Measurements from ENCODE around the gene KIAA1549. TPM values are rescaled to one million over a fixed set of nuclear protein-coding genes. Genes with fewer than 3 reads are reported as not detected.
"Not testable (repeated sequence)": the region's sequence is repeated elsewhere in the genome, so short reads cannot be mapped to it uniquely, and the experiment has no call there.

The KIAA1549 gene
- total and polyA plus RNA-seq, 8 donors = 0.15 to 7.8 (median 1.4) TPM

GRCh38 chr7:138797715-138798320, 183.4 kb downstream of the KIAA1549 start, which contains the start of the genes ATP6V0A4 and TMEM213:
Gene ATP6V0A4, minus strand, starts transcription at chr7:138798196. Its CDS starts 26,949 bp downstream, at chr7:138771247.
Gene TMEM213, plus strand, starts transcription at chr7:138797994. Its CDS starts 111 bp downstream, at chr7:138798105.
- DNase-seq = peak; percentile 27 to 50
- H3K4me3 ChIP-seq = no peak within 1 kb of the TSS
- no peak for TF ChIP-seq POLR2AphosphoS5 (IDR thresholded peaks at IDR 0.05)
- no peak for TF ChIP-seq POLR2A (IDR thresholded peaks at IDR 0.05)
- no peak for TF ChIP-seq EP300 (IDR thresholded peaks at IDR 0.05)
- TF ChIP-seq, protein P1, sequence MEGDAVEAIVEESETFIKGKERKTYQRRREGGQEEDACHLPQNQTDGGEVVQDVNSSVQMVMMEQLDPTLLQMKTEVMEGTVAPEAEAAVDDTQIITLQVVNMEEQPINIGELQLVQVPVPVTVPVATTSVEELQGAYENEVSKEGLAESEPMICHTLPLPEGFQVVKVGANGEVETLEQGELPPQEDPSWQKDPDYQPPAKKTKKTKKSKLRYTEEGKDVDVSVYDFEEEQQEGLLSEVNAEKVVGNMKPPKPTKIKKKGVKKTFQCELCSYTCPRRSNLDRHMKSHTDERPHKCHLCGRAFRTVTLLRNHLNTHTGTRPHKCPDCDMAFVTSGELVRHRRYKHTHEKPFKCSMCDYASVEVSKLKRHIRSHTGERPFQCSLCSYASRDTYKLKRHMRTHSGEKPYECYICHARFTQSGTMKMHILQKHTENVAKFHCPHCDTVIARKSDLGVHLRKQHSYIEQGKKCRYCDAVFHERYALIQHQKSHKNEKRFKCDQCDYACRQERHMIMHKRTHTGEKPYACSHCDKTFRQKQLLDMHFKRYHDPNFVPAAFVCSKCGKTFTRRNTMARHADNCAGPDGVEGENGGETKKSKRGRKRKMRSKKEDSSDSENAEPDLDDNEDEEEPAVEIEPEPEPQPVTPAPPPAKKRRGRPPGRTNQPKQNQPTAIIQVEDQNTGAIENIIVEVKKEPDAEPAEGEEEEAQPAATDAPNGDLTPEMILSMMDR (IDR thresholded peaks at IDR 0.05) = no peak
- H3K4me1 ChIP-seq = no peaks in the 10 kb centered on the region
- no peaks in the 10 kb centered on the region for H3K9me3 ChIP-seq
- WGBS, 5 donors = 17 to 28% (median 24%) methylated on average over 6 to 14 of the region's 14 CpGs
- no peaks in the 10 kb centered on the region for H3K36me3 ChIP-seq
- intact Hi-C loops (cut with DNase I; ENCODE audit: low total_unique reads) = no loop called here
- peaks cover 0 to 15% (median 0%) of the 10 kb centered on the region in 3 donors for H3K27me3 ChIP-seq
- H3K27ac ChIP-seq = no peak within 1 kb of the TSS

GRCh38 chr7:138797046-138797445, 184.1 kb downstream of the KIAA1549 start:
- H3K4me3 ChIP-seq; intact Hi-C loops (cut with DNase I; ENCODE audit: low total_unique reads); H3K36me3 ChIP-seq; DNase-seq; H3K9me3 ChIP-seq; H3K27ac ChIP-seq; H3K4me1 ChIP-seq: not testable (repeated sequence)
- 66 to 94% (median 81%) methylated on average over 4 of the region's 4 CpGs for WGBS, 5 donors
- peaks cover 0 to 15% (median 0%) of the 10 kb centered on the region in 3 donors for H3K27me3 ChIP-seq

DNA sequence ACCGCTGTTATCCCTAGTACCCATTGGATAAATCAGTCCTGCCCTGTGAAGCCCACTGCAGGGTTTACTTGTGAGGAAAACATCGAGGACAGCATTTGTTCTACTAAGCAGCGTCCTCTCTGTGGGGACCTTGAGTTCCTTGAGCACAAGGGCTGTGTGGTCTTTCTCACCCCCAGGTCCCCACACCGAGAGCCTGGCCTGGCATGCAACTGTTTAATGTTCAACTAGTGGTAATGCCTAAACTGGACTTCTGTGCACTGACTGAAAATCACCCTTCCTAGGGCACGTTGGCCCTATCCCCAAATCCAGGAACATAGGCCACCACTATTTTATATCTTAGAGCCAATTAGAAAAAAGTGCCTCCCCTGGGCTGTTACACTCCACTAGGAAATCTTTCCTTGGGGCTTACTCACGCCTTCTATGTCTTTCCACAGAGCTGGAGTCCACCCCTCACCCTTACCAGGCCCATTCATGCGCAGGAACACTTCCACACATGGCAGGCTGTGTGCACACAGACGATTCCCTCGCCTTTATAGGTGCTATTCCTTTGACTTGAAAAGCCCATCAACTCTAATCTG, 185.1 kb downstream of the KIAA1549 start:
- Histone ChIP-seq H3K36me3 (no peaks in the 10 kb centered on the region), H3K27ac (no peak overlapping the region), H3K9me3 (no peaks in the 10 kb centered on the region), H3K4me1 (no peaks in the 10 kb centered on the region), H3K4me3 (no peak overlapping the region), H3K27me3 (peaks cover 0 to 15% (median 0%) of the 10 kb centered on the region in 3 donors)
- 74 to 91% (median 87%) methylated on average over 9 of the region's 9 CpGs for WGBS, 5 donors
- DNase-seq = no peak
- intact Hi-C loops (cut with DNase I; ENCODE audit: low total_unique reads) = no loop called here
- TF ChIP-seq POLR2AphosphoS5 (IDR thresholded peaks at IDR 0.05) = no peak
- no peak for TF ChIP-seq POLR2A (IDR thresholded peaks at IDR 0.05)
- no peak for TF ChIP-seq EP300 (IDR thresholded peaks at IDR 0.05)
- TF ChIP-seq, protein P1 (IDR thresholded peaks at IDR 0.05) = no peak

DNA sequence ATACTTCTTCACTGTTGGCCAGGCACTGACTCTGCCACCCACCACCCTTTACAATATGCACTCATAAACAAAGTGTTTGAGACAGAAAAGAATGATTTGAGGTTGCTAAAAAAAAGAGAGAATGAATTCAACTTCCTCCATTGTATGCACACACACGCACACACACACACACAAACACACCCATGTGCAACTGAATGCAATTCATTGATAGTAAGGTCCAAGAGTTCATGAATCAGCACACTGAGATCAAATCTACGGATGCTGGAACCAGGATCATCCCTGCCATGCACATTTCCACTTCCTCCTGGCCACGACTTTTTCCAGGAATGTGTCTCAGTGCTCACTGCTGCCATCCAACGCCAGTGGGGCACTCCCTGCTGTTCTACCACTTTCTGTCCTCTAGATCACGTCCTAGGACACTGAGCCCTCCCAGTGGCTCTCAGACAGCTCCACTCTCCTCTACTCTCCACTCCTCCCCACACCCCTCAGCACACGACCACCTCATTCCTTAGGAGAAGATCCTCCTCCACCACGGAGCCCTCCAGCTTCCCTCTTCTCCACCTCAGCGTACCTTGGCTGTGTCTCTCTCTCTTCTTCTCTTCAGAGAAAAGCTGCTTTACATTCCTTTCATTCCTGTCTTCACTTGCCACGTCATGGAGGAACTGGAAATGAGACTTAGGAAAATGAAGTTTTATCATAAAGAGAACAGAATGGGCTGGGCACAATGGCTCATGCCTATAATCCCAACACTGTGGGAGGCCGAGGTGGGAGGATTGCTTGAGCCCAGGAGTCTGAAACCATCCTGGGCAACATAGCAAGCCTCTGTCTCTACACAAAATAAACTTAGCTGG, 195.4 kb downstream of the KIAA1549 start:
- H3K27ac ChIP-seq = no peak overlapping the region
- WGBS, 5 donors = 48 to 58% (median 54%) methylated on average over 10 of the region's 10 CpGs
- no peak for DNase-seq

More for the DNA sequence above, 195.4 kb downstream of the KIAA1549 start:
- Histone ChIP-seq H3K36me3 (no peaks in the 10 kb centered on the region), H3K9me3 (peaks cover 0 to 9% (median 0%) of the 10 kb centered on the region in 4 donors), H3K27me3 (no peaks in the 10 kb centered on the region), H3K4me1 (no peaks in the 10 kb centered on the region), H3K4me3 (no peak overlapping the region)
- intact Hi-C loops (cut with DNase I; ENCODE audit: low total_unique reads) = no loop called here
- TF ChIP-seq EP300 (IDR thresholded peaks at IDR 0.05) = no peak
- no peak for TF ChIP-seq POLR2AphosphoS5 (IDR thresholded peaks at IDR 0.05)
- TF ChIP-seq, protein P1 (IDR thresholded peaks at IDR 0.05) = no peak
- TF ChIP-seq POLR2A (IDR thresholded peaks at IDR 0.05) = no peak

All from stomach (tissue), 9 donors.